Measurements from ENCODE around the gene CCDC171.

Gene CCDC171

DNA sequence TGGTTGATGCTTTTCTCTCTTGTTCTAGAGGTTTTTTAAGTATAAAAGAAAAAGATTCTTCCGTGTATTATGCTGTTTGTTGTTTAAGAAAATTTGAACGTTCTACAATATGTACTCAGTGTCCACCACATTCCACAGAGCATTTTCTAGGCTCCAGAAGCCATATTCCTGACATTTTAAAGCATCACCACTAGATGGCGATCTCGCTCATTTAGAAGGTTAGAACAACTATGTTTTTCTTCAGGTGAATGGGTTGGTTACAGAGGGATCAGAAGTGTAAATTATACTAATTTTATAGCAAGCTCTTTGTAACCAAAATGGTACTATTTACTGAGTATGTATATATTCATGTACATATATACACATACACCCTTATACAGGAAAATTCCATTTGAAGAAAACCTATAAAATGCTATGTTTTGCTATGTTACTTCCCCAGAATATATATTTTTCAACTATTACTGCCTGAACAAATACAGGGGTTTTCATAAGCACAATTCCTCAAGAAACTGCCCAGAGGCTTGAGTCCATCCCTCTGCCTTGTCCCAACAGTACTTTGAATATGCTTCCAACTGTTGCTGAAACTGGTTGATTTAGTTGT lies 284.3 kb downstream of the CCDC171 start:
- TF ChIP-seq, protein P1, sequence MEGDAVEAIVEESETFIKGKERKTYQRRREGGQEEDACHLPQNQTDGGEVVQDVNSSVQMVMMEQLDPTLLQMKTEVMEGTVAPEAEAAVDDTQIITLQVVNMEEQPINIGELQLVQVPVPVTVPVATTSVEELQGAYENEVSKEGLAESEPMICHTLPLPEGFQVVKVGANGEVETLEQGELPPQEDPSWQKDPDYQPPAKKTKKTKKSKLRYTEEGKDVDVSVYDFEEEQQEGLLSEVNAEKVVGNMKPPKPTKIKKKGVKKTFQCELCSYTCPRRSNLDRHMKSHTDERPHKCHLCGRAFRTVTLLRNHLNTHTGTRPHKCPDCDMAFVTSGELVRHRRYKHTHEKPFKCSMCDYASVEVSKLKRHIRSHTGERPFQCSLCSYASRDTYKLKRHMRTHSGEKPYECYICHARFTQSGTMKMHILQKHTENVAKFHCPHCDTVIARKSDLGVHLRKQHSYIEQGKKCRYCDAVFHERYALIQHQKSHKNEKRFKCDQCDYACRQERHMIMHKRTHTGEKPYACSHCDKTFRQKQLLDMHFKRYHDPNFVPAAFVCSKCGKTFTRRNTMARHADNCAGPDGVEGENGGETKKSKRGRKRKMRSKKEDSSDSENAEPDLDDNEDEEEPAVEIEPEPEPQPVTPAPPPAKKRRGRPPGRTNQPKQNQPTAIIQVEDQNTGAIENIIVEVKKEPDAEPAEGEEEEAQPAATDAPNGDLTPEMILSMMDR (conservative IDR thresholded peaks at IDR 0.05; ENCODE audit: low read length): peak; percentile 82
- no peak overlapping the region for H3K4me3 ChIP-seq (ENCODE audit: low read length)
- peak; percentile 54 for DNase-seq (ENCODE audit: low read depth)

DNA sequence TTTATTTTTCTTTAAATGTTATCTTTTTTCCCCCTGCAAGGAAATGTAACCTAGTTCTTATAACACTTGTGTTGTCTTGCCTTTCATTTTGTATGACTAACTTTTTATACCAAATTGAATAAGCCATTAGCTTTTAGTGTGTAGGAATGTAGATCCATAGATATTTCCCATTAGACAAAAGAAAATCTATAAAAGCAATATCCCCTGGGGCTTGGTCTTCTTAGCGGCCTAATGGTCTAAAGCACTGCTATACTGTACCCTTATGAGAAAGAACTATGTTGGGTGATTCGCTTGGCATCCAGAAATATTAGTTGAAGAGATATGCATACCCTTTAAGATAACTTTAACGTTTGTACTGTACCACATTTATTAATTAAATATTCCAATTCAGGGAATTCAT lies 289.2 kb downstream of the CCDC171 start:
- H3K4me3 ChIP-seq (ENCODE audit: low read length): no peak overlapping the region
- TF ChIP-seq, protein P1 (conservative IDR thresholded peaks at IDR 0.05; ENCODE audit: low read length): no peak
- DNase-seq (ENCODE audit: low read depth): no peak

DNA sequence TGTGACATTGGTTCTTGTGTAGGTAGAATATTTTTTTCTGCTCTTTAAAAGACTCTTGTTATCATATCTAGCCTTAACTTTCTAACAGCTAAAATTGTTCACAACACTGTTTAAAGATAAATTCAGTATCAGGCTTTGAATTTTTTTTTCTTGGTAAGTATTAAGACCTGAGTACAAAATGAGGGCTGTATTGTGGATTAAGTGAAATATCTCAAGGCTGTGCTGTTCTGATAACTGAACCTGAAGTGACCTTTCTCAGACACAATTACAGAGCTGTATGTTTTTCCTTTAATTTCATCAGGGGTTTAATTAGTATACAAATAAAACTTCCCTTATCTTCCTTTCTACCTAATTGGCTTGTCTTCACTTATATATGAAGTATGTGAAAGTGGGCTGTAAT lies 290.5 kb downstream of the CCDC171 start:
- TF ChIP-seq, protein P1 (conservative IDR thresholded peaks at IDR 0.05; ENCODE audit: low read length): no peak
- no peak overlapping the region for H3K4me3 ChIP-seq (ENCODE audit: low read length)
- DNase-seq (ENCODE audit: low read depth): no peak

DNA sequence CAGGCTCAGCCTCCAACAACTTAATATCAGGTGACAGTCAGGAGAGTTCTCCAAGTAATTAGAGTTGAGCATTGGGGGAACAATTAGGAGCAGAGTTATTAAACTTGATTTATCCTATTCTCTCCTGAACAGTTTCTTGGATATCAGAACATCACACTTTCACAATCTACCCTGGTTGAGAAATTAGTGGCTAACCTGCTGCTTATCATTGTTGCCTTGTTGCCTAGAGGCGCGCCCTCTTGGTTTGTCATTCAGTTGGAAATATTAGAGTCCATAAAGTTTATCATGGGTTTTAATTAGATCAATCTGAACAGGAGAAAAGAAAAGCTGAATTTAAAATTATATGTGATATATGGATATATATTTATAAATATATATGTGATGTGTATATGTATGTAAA lies 291.1 kb downstream of the CCDC171 start:
- DNase-seq (ENCODE audit: low read depth): no peak
- TF ChIP-seq, protein P1 (conservative IDR thresholded peaks at IDR 0.05; ENCODE audit: low read length): no peak
- no peak overlapping the region for H3K4me3 ChIP-seq (ENCODE audit: low read length)

DNA sequence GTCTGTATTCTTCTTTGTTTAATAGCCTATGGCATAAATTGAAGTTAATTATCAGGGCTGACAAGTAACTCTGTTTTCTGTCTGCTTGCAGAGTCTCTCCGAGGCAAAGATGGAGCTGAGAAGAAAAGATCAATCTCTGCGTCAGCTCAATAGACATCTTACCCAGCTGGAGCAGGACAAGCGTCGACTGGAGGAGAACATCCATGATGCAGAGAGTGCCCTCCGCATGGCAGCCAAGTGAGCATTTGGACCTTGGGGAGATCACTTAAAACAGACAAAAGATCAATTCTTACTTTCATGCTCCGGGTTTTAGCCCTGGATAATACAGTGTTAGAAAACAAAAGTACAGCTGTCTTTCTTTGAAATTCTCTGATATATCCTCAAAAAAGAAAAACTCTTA lies 293.8 kb downstream of the CCDC171 start:
- DNase-seq (ENCODE audit: low read depth): no peak
- no peak overlapping the region for H3K4me3 ChIP-seq (ENCODE audit: low read length)
- TF ChIP-seq, protein P1 (conservative IDR thresholded peaks at IDR 0.05; ENCODE audit: low read length): no peak

DNA sequence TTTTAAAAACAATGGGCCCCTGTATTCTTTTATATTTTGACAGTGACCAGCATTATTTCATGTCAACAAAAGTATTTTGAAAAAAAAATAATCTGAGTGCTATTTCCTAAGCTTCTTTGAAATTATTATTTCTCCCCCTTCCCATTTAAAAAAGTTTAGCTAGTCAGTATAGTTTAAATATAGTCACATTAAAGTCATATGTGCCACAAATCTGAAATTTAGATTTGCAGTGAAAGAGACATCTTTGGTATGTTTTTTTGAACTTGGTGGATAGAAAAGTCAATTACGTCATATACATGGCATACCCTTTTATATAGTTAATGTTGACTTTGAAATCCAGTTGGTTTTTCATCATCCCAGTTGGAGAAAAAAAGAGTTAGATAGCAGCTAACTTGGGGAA lies 297.0 kb downstream of the CCDC171 start:
- TF ChIP-seq, protein P1 (conservative IDR thresholded peaks at IDR 0.05; ENCODE audit: low read length): no peak
- no peak for DNase-seq (ENCODE audit: low read depth)
- no peak overlapping the region for H3K4me3 ChIP-seq (ENCODE audit: low read length)

DNA sequence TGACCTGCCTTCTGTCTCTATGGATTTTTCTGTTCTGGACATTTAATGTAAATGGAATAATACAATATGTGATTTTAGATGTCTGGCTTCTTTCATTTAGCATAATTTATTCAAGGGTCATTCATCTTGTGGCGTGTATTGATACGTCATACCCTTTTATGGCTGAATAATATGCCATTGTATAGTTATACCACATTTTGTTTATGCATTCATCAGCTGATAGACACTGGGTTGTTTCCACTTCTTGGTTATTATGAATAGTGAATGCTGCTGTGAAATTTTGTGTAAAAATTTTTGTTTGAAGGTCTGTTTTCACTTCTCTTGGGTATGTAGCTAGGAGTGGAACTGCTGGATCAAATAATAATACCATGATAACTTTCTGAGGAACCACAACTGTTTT lies 298.9 kb downstream of the CCDC171 start:
- no peak overlapping the region for H3K4me3 ChIP-seq (ENCODE audit: low read length)
- DNase-seq (ENCODE audit: low read depth): no peak
- TF ChIP-seq, protein P1 (conservative IDR thresholded peaks at IDR 0.05; ENCODE audit: low read length): no peak

Measured in AG10803 (cell line).